Measurements from ENCODE around the gene TFCP2.

Gene TFCP2

DNA sequence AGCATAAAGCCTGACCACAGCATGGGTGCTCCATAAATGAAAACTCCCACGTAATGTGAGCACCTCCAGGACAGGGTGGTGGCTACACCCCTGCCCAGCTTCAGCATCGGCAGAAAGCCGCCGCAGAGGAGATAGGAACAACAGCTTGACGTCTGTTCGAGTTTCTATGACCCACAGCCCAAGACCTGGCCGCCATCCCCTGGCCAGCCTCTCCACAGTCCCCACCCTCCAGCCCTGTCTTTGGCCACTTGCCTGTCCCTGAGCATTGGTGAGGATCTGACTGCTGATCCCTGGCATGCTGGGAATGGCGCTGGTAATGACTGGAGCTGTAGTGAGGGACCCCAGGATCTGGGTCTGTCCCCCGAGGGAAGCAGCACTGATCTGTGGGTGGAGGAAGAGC lies 23.6 kb upstream of the TFCP2 start:
- TF ChIP-seq, protein P1, sequence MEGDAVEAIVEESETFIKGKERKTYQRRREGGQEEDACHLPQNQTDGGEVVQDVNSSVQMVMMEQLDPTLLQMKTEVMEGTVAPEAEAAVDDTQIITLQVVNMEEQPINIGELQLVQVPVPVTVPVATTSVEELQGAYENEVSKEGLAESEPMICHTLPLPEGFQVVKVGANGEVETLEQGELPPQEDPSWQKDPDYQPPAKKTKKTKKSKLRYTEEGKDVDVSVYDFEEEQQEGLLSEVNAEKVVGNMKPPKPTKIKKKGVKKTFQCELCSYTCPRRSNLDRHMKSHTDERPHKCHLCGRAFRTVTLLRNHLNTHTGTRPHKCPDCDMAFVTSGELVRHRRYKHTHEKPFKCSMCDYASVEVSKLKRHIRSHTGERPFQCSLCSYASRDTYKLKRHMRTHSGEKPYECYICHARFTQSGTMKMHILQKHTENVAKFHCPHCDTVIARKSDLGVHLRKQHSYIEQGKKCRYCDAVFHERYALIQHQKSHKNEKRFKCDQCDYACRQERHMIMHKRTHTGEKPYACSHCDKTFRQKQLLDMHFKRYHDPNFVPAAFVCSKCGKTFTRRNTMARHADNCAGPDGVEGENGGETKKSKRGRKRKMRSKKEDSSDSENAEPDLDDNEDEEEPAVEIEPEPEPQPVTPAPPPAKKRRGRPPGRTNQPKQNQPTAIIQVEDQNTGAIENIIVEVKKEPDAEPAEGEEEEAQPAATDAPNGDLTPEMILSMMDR (IDR thresholded peaks at IDR 0.05; ENCODE audit: low read length): no peak
- TF ChIP-seq EZH2phosphoT487 (IDR thresholded peaks at IDR 0.05; ENCODE audit: low read length) (no peak), EZH2 (optimal IDR thresholded peaks at IDR 0.05; ENCODE audit: low read depth, low read length) (no peak)
- no peaks in the 10 kb centered on the region for H4K20me1 ChIP-seq (ENCODE audit: insufficient read depth, low read length)
- no peaks in the 10 kb centered on the region for H3K36me3 ChIP-seq (replicated peaks; ENCODE audit: insufficient read depth, low read length)
- H3F3A ChIP-seq (ENCODE audit: insufficient read depth, low read length): no peaks in the 10 kb centered on the region
- H2AFZ ChIP-seq (ENCODE audit: low read length): no peak overlapping the region
- H3K4me1 ChIP-seq (ENCODE audit: low read length): no peaks in the 10 kb centered on the region
- H3K4me3 ChIP-seq (ENCODE audit: low read length): no peak overlapping the region
- no peak overlapping the region for H3K4me2 ChIP-seq (ENCODE audit: low read depth, low read length)
- H3K9me3 ChIP-seq (replicated peaks; ENCODE audit: insufficient read depth, low read length): no peaks in the 10 kb centered on the region
- DNase-seq: no peak
- H3K79me2 ChIP-seq (ENCODE audit: low read length): no peaks in the 10 kb centered on the region
- H3K27me3 ChIP-seq (replicated peaks; ENCODE audit: insufficient read depth, low read length): no peaks in the 10 kb centered on the region
- no peak overlapping the region for H3K27ac ChIP-seq (ENCODE audit: low read length)
- H3K9ac ChIP-seq (ENCODE audit: low read length): no peak overlapping the region
- H3K9me2 ChIP-seq (replicated peaks; ENCODE audit: insufficient read depth, low read length): no peaks in the 10 kb centered on the region

DNA sequence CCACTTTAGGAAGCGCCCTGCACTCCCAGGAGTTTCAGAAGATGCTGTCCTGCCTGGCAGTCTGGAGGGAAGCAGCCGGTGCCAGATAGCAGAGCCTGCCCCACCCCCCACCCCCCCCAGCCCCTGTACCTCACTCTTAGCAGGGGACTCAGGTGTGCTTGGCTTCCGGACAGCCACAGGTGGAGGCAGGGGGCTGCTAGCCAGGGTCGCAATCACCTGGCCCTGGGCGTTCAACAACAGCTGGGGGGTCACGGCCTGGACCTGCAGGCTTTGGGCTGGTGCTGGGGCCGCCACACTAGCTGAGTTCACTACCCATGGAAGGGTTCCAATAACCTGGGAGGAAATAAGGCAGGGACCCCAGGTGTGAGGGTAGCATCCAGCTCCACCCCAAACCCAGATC lies 22.9 kb upstream of the TFCP2 start:
- H3K27me3 ChIP-seq (replicated peaks; ENCODE audit: insufficient read depth, low read length): no peaks in the 10 kb centered on the region
- H3K79me2 ChIP-seq (ENCODE audit: low read length): no peaks in the 10 kb centered on the region
- no peak overlapping the region for H3K4me2 ChIP-seq (ENCODE audit: low read depth, low read length)
- no peak overlapping the region for H3K9ac ChIP-seq (ENCODE audit: low read length)
- TF ChIP-seq, protein P1 (IDR thresholded peaks at IDR 0.05; ENCODE audit: low read length): no peak
- H3K27ac ChIP-seq (ENCODE audit: low read length): no peak overlapping the region
- H3K36me3 ChIP-seq (replicated peaks; ENCODE audit: insufficient read depth, low read length): no peaks in the 10 kb centered on the region
- H4K20me1 ChIP-seq (ENCODE audit: insufficient read depth, low read length): no peaks in the 10 kb centered on the region
- no peaks in the 10 kb centered on the region for H3K4me1 ChIP-seq (ENCODE audit: low read length)
- H3K4me3 ChIP-seq (ENCODE audit: low read length): no peak overlapping the region
- no peaks in the 10 kb centered on the region for H3K9me2 ChIP-seq (replicated peaks; ENCODE audit: insufficient read depth, low read length)
- no peak overlapping the region for H2AFZ ChIP-seq (ENCODE audit: low read length)
- no peak for DNase-seq
- no peaks in the 10 kb centered on the region for H3F3A ChIP-seq (ENCODE audit: insufficient read depth, low read length)
- H3K9me3 ChIP-seq (replicated peaks; ENCODE audit: insufficient read depth, low read length): no peaks in the 10 kb centered on the region

DNA sequence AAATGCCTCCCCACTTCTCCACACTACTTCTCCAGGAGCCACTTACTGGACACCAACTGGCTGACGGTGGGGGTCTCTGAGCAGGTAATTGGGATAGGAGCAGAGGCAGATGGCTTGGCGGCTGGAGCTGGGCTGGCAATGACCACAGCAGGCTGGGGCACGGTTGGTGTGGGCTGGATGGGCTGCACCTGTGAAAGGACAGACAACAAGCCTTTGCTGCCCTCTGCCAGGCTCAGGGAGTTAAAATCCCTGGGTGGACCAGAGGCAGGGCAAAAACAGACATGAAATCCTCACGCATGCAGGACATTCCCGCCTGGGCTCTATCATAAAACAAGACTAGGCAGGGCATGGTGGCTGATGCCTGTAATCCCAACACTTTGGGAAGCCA lies 19.3 kb upstream of the TFCP2 start:
- Histone ChIP-seq H3K36me3 (replicated peaks; ENCODE audit: insufficient read depth, low read length) (no peaks in the 10 kb centered on the region), H3K4me3 (ENCODE audit: low read length) (no peak overlapping the region), H4K20me1 (ENCODE audit: insufficient read depth, low read length) (no peaks in the 10 kb centered on the region), H3K9ac (ENCODE audit: low read length) (no peak overlapping the region), H2AFZ (ENCODE audit: low read length) (no peak overlapping the region), H3K9me3 (replicated peaks; ENCODE audit: insufficient read depth, low read length) (no peaks in the 10 kb centered on the region), H3F3A (ENCODE audit: insufficient read depth, low read length) (no peaks in the 10 kb centered on the region), H3K4me2 (ENCODE audit: low read depth, low read length) (no peak overlapping the region), H3K4me1 (ENCODE audit: low read length) (peaks cover 11% of the 10 kb centered on the region), H3K27ac (ENCODE audit: low read length) (no peak overlapping the region), H3K79me2 (ENCODE audit: low read length) (no peaks in the 10 kb centered on the region), H3K27me3 (replicated peaks; ENCODE audit: insufficient read depth, low read length) (no peaks in the 10 kb centered on the region), H3K9me2 (replicated peaks; ENCODE audit: insufficient read depth, low read length) (no peaks in the 10 kb centered on the region)
- TF ChIP-seq, protein P1 (IDR thresholded peaks at IDR 0.05; ENCODE audit: low read length): no peak
- TF ChIP-seq EZH2 (optimal IDR thresholded peaks at IDR 0.05; ENCODE audit: low read depth, low read length) (no peak), EZH2phosphoT487 (IDR thresholded peaks at IDR 0.05; ENCODE audit: low read length) (no peak)
- no peak for DNase-seq

All from MM.1S (cell line).